Activated T-cell treated with anti-CD3 and anti-CD28 coated beads, Interleukin-2, amount 50 U/mL, for 24 hours (primary cell): ENCODE results near the gene UBE2J2.

Experiments
- DNase-seq: peaks from one replicate; pipeline ENCODE4 v3.0.0-alpha.2; 2020
- H3K27ac Mint-ChIP-seq: 2 replicates; pipeline ENCODE4 v1.8.0; 2020; ENCODE audit warnings: mild to moderate bottlenecking, mixed read lengths
- H3K27me3 Mint-ChIP-seq: 2 replicates; pipeline ENCODE4 v1.8.0; 2020; ENCODE audit warnings: mixed read lengths
- H3K36me3 Mint-ChIP-seq: 2 replicates; pipeline ENCODE4 v1.8.0; 2020; ENCODE audit warnings: low read depth, mixed read lengths
- H3K4me1 Mint-ChIP-seq: 2 replicates; pipeline ENCODE4 v1.8.0; 2020; ENCODE audit warnings: low read depth, mixed read lengths
- H3K4me3 Mint-ChIP-seq: 2 replicates; pipeline ENCODE4 v1.8.0; 2020; ENCODE audit warnings: mild to moderate bottlenecking, moderate library complexity, mixed read lengths
- H3K9me3 Mint-ChIP-seq: 2 replicates; pipeline ENCODE4 v1.8.0; 2020; ENCODE audit warnings: mixed read lengths

UBE2J2 gene

GRCh38 chr1:1284221-1285101 is 10.8 kb upstream of the UBE2J2 start:
- Mint-ChIP-seq H3K9me3 (no peaks in the 10 kb centered on the region), H3K27ac (no peak overlapping the region), H3K4me3 (no peak overlapping the region), H3K4me1 (peaks cover 5% of the 10 kb centered on the region), H3K36me3 (no peaks in the 10 kb centered on the region), H3K27me3 (no peaks in the 10 kb centered on the region)
- DNase-seq: no peak

- no peak overlapping the region for H3K27ac Mint-ChIP-seq
- H3K4me3 Mint-ChIP-seq: no peak overlapping the region
- H3K4me1 Mint-ChIP-seq: peaks cover 5% of the 10 kb centered on the region
- no peaks in the 10 kb centered on the region for H3K9me3 Mint-ChIP-seq
- H3K27me3 Mint-ChIP-seq: no peaks in the 10 kb centered on the region
- DNase-seq: no peak
- no peaks in the 10 kb centered on the region for H3K36me3 Mint-ChIP-seq
Observed at GRCh38 chr1:1283821-1284220, 10.2 kb upstream of the UBE2J2 start.

GRCh38 chr1:1282998-1283397 is 9.3 kb upstream of the UBE2J2 start:
- no peaks in the 10 kb centered on the region for H3K27me3 Mint-ChIP-seq
- H3K4me3 Mint-ChIP-seq: no peak overlapping the region
- no peaks in the 10 kb centered on the region for H3K36me3 Mint-ChIP-seq
- no peak overlapping the region for H3K27ac Mint-ChIP-seq
- no peaks in the 10 kb centered on the region for H3K9me3 Mint-ChIP-seq
- no peak for DNase-seq
- H3K4me1 Mint-ChIP-seq: peaks cover 5% of the 10 kb centered on the region

- H3K9me3 Mint-ChIP-seq: no peaks in the 10 kb centered on the region
- no peaks in the 10 kb centered on the region for H3K27me3 Mint-ChIP-seq
- no peak overlapping the region for H3K27ac Mint-ChIP-seq
- no peak overlapping the region for H3K4me3 Mint-ChIP-seq
- DNase-seq: no peak
- H3K36me3 Mint-ChIP-seq: no peaks in the 10 kb centered on the region
- H3K4me1 Mint-ChIP-seq: peaks cover 5% of the 10 kb centered on the region
Observed at GRCh38 chr1:1281533-1282321, 8.1 kb upstream of the UBE2J2 start.

GRCh38 chr1:1280782-1281481 is 7.3 kb upstream of the UBE2J2 start:
- H3K27me3 Mint-ChIP-seq: no peaks in the 10 kb centered on the region
- no peak for DNase-seq
- no peak overlapping the region for H3K27ac Mint-ChIP-seq
- no peaks in the 10 kb centered on the region for H3K36me3 Mint-ChIP-seq
- H3K4me3 Mint-ChIP-seq: no peak overlapping the region
- peaks cover 5% of the 10 kb centered on the region for H3K4me1 Mint-ChIP-seq
- H3K9me3 Mint-ChIP-seq: no peaks in the 10 kb centered on the region

- DNase-seq: no peak
- H3K27ac Mint-ChIP-seq: no peak overlapping the region
- H3K4me3 Mint-ChIP-seq: no peak overlapping the region
- no peaks in the 10 kb centered on the region for H3K9me3 Mint-ChIP-seq
- H3K4me1 Mint-ChIP-seq: peaks cover 13% of the 10 kb centered on the region
- H3K36me3 Mint-ChIP-seq: no peaks in the 10 kb centered on the region
- no peaks in the 10 kb centered on the region for H3K27me3 Mint-ChIP-seq
Observed at GRCh38 chr1:1279028-1279427, 5.4 kb upstream of the UBE2J2 start.

GRCh38 chr1:1278620-1279019 is 5.0 kb upstream of the UBE2J2 start:
- Mint-ChIP-seq H3K27me3 (no peaks in the 10 kb centered on the region), H3K4me3 (no peak overlapping the region), H3K36me3 (no peaks in the 10 kb centered on the region), H3K4me1 (peaks cover 13% of the 10 kb centered on the region), H3K27ac (no peak overlapping the region), H3K9me3 (no peaks in the 10 kb centered on the region)
- DNase-seq: no peak

GRCh38 chr1:1275836-1276235 is 2.2 kb upstream of the UBE2J2 start:
- peaks cover 23% of the 10 kb centered on the region for H3K36me3 Mint-ChIP-seq
- no peaks in the 10 kb centered on the region for H3K27me3 Mint-ChIP-seq
- DNase-seq: no peak
- no peaks in the 10 kb centered on the region for H3K9me3 Mint-ChIP-seq
- peak overlapping the region; percentile 6 for H3K4me3 Mint-ChIP-seq
- H3K4me1 Mint-ChIP-seq: peaks cover 28% of the 10 kb centered on the region
- H3K27ac Mint-ChIP-seq: peak overlapping the region; percentile 11

- DNase-seq: no peak
- peak overlapping the region; percentile 72 for H3K27ac Mint-ChIP-seq
- H3K36me3 Mint-ChIP-seq: peaks cover 31% of the 10 kb centered on the region
- no peaks in the 10 kb centered on the region for H3K27me3 Mint-ChIP-seq
- H3K4me3 Mint-ChIP-seq: peak overlapping the region; percentile 74
- H3K4me1 Mint-ChIP-seq: peaks cover 36% of the 10 kb centered on the region
- H3K9me3 Mint-ChIP-seq: no peaks in the 10 kb centered on the region
Observed at GRCh38 chr1:1274931-1275431, 1.3 kb upstream of the UBE2J2 start.

- Mint-ChIP-seq H3K27me3 (no peaks in the 10 kb centered on the region), H3K4me1 (peaks cover 41% of the 10 kb centered on the region), H3K36me3 (peaks cover 37% of the 10 kb centered on the region), H3K9me3 (no peaks in the 10 kb centered on the region), H3K27ac (peak overlapping the region; percentile 72), H3K4me3 (peak overlapping the region; percentile 74)
- DNase-seq: no peak
Observed at GRCh38 chr1:1274299-1274930, 761 bp upstream of the UBE2J2 start.

- H3K27me3 Mint-ChIP-seq: no peaks in the 10 kb centered on the region
- peak overlapping the region; percentile 94 for H3K27ac Mint-ChIP-seq
- no peak for DNase-seq
- peaks cover 41% of the 10 kb centered on the region for H3K4me1 Mint-ChIP-seq
- peaks cover 44% of the 10 kb centered on the region for H3K36me3 Mint-ChIP-seq
- peak overlapping the region; percentile 91 for H3K4me3 Mint-ChIP-seq
- no peaks in the 10 kb centered on the region for H3K9me3 Mint-ChIP-seq
Observed at GRCh38 chr1:1273209-1273511, 494 bp downstream of the UBE2J2 start.

- Mint-ChIP-seq H3K4me1 (peaks cover 41% of the 10 kb centered on the region), H3K27me3 (no peaks in the 10 kb centered on the region), H3K9me3 (no peaks in the 10 kb centered on the region), H3K27ac (peak overlapping the region; percentile 94), H3K4me3 (peak overlapping the region; percentile 91), H3K36me3 (peaks cover 48% of the 10 kb centered on the region)
- no peak for DNase-seq
Observed at GRCh38 chr1:1272341-1273208, 1.1 kb downstream of the UBE2J2 start.

GRCh38 chr1:1270813-1271212 is 2.8 kb downstream of the UBE2J2 start:
- Mint-ChIP-seq H3K9me3 (no peaks in the 10 kb centered on the region), H3K27me3 (no peaks in the 10 kb centered on the region), H3K4me3 (peak overlapping the region; percentile 91), H3K36me3 (peaks cover 61% of the 10 kb centered on the region), H3K4me1 (peaks cover 45% of the 10 kb centered on the region), H3K27ac (peak overlapping the region; percentile 86)
- DNase-seq: no peak
